Cardiac fibroblast (primary cell): ENCODE results near the gene PHLDB2.
A peak's percentile ranks its signal among the peaks of the same experiment; 100 is the strongest.

Source experiments
- DNase-seq, 2 donors: peaks; one replicate each; pipeline versions ENCODE4 v3.0.0 to v3.0.0-alpha.2; 2010; ENCODE audit warnings: low read depth in 2 of 2
- H3K4me3 ChIP-seq, 2 donors: replicated peaks in 1 of 2; 1 replicate in 1 of 2; 2 replicates in 1 of 2; pipeline ENCODE4 v1.5.1; 2011; ENCODE audit warnings: low read depth in 2 of 2, low read length in 2 of 2, mild to moderate bottlenecking in 2 of 2, moderate library complexity in 1 of 2
- TF ChIP-seq, protein P1 (sequence below): IDR thresholded peaks from one replicate; pipeline ENCODE4 v1.5.1; 2011; ENCODE audit warnings: low read depth, mild to moderate bottlenecking, low read length, inconsistent platforms

PHLDB2 gene

GRCh38 chr3:112002096-112002971 is 143.3 kb downstream of the PHLDB2 start:
- no peak overlapping the region for H3K4me3 ChIP-seq
- DNase-seq: peak in 1 of 2 donors; percentile 59
- TF ChIP-seq, protein P1, sequence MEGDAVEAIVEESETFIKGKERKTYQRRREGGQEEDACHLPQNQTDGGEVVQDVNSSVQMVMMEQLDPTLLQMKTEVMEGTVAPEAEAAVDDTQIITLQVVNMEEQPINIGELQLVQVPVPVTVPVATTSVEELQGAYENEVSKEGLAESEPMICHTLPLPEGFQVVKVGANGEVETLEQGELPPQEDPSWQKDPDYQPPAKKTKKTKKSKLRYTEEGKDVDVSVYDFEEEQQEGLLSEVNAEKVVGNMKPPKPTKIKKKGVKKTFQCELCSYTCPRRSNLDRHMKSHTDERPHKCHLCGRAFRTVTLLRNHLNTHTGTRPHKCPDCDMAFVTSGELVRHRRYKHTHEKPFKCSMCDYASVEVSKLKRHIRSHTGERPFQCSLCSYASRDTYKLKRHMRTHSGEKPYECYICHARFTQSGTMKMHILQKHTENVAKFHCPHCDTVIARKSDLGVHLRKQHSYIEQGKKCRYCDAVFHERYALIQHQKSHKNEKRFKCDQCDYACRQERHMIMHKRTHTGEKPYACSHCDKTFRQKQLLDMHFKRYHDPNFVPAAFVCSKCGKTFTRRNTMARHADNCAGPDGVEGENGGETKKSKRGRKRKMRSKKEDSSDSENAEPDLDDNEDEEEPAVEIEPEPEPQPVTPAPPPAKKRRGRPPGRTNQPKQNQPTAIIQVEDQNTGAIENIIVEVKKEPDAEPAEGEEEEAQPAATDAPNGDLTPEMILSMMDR: no peak

GRCh38 chr3:112003321-112004080 is 144.4 kb downstream of the PHLDB2 start:
- DNase-seq: no peak
- H3K4me3 ChIP-seq: no peak overlapping the region
- TF ChIP-seq, protein P1: no peak

DNA sequence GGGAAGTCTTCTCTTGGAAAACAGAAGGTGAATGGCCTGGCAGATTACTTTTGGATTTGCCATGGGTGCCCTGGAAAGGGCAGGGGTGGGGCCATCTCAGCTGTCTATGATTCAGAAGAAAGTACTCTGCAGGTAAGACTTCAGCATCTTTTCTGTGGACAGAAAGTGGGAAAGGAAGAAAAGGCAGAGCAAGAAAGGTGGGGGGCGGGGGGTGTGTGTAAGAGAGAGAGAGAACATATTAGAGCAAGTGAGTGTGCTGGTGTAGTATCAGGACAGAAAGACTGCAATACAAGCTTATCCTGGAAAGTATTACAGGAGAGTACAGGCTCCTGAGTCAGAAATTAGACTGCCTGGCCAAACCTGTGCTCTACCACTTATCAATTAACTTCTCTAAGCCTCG is 145.1 kb downstream of the PHLDB2 start:
- TF ChIP-seq, protein P1: no peak
- no peak overlapping the region for H3K4me3 ChIP-seq
- DNase-seq: no peak

DNA sequence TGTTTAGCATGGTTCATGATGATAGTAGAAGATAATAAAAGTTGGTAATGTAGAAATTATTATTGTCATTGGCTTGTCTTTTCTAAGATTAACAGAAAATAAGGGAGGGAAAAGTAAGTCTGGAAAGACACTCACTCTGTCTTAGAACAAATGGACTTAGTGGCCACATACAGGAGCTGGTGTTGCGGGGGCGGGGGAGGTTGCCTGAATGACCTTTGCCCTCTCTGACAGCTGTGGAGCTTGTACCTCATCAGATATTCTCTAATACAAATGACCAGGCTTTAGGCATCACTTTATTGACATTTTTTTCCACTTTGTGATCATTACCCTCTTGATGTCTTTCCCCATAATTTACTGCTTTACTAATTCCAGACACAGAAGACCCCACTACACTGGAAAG is 145.6 kb downstream of the PHLDB2 start:
- TF ChIP-seq, protein P1: no peak
- DNase-seq: no peak
- no peak overlapping the region for H3K4me3 ChIP-seq

DNA sequence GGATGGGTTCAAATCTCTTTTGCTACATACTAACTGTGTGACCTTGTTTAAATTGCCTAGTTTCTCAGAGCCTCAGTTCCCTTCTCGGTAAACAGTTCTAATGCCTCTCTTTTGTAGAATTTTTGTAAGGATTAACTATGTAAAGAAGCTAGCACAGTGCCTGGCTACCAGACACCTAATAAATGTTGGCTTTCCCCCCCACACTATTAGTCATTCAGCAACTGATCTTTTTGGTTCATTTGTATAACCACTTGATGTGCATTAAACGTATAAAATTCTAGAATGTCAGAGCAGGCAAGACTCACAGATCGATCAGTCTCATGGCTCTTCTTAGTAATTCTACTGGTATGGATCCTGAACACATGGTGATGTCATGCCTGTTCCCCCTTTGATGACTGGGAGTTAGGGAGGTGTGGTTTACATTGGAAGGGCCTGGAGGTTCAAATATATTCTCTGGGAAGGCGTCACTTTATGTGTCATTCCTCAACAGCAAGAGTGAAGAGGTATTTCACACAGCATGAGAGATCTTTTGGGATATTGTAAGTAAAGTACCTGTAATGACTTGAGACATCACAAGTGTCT is 146.1 kb downstream of the PHLDB2 start:
- TF ChIP-seq, protein P1: no peak
- H3K4me3 ChIP-seq: no peak overlapping the region
- peak in 1 of 2 donors; percentile 25 for DNase-seq

GRCh38 chr3:112007633-112008032 is 148.6 kb downstream of the PHLDB2 start:
- peak; percentile 43 to 72 for DNase-seq
- no peak overlapping the region for H3K4me3 ChIP-seq
- TF ChIP-seq, protein P1: no peak
